Measurements from ENCODE around the gene DNAH12. TPM values are rescaled to one million over a fixed set of nuclear protein-coding genes. Genes with fewer than 3 reads are reported as not detected.

The DNAH12 gene
- total RNA-seq, 4 donors from 2014 or later, result 0.27 TPM; not detected in 3

- Histone ChIP-seq H3K4me1 (peaks cover 7 to 49% (median 26%) of the 10 kb centered on the region in 3 donors), H3K27me3 (no peaks in the 10 kb centered on the region), H3K27ac (peak overlapping the region; percentile 85 to 96 (median 92)), H3K4me3 (peak overlapping the region; percentile 93), H3K36me3 (peaks cover 0 to 19% of the 10 kb centered on the region in 2 donors), H3K9me3 (no peaks in the 10 kb centered on the region)
- TF ChIP-seq POLR2AphosphoS5 (IDR thresholded peaks at IDR 0.05) (no peak), EP300 (IDR thresholded peaks at IDR 0.05) (peak; percentile 33), POLR2A (IDR thresholded peaks at IDR 0.05) (no peak)
- TF ChIP-seq, protein P1, sequence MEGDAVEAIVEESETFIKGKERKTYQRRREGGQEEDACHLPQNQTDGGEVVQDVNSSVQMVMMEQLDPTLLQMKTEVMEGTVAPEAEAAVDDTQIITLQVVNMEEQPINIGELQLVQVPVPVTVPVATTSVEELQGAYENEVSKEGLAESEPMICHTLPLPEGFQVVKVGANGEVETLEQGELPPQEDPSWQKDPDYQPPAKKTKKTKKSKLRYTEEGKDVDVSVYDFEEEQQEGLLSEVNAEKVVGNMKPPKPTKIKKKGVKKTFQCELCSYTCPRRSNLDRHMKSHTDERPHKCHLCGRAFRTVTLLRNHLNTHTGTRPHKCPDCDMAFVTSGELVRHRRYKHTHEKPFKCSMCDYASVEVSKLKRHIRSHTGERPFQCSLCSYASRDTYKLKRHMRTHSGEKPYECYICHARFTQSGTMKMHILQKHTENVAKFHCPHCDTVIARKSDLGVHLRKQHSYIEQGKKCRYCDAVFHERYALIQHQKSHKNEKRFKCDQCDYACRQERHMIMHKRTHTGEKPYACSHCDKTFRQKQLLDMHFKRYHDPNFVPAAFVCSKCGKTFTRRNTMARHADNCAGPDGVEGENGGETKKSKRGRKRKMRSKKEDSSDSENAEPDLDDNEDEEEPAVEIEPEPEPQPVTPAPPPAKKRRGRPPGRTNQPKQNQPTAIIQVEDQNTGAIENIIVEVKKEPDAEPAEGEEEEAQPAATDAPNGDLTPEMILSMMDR (IDR thresholded peaks at IDR 0.05), result no peak
- 0% methylated on average over 5 of the region's 54 CpGs; no CpG with 5 or more reads in 1 of the 2 donors for WGBS, 2 donors (ENCODE audit: low coverage in 1 of 2)
- peak; percentile 42 for ATAC-seq
These were observed 12.4 kb upstream of the DNAH12 start for GRCh38 chr3:57556459-57557084.

DNA sequence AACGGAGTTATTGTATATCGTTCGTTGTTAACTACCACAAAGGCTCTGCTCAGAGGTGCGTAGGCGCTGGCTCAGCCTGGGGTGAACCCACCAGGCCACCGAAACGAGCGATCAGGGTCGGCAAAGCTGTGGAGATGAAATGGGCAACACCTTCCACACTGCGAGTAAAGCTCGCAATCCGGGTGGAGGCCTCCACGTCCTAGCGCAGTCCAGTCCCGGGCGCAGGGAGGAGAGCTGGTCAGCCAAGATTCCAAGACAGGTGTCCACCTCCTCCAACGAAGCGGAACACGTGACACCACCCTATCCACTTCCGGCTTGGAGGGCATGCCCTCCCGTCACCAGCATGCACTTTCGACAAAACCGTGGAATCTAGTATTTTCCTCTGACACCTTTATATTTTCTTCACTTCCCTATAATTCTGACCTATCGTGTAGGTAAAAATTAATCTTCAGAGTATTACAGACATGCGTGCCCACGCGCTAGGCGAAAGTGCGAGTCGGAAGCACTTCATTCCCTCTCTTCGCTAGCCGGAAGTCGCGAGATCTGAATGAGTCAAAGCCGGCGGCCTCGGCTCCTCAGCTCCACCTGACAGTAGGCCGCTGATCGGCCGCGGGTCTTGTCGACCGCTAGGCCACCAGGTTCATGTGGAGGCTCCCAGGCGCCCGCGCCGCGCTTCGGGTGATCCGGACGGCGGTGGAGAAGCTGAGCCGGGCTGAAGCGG is 11.8 kb upstream of the DNAH12 start, which contains the start of gene PDE12:
PDE12 (plus strand) TSS at position 537 of the 721 bp plus-strand sequence; CDS start at position 643, 106 bp downstream.
- peak within 1 kb of the TSS; percentile 93 for H3K4me3 ChIP-seq
- 0 to 1% methylated on average over 13 to 21 of the region's 54 CpGs for WGBS, 2 donors (ENCODE audit: low coverage in 1 of 2)
- peaks cover 7 to 49% (median 26%) of the 10 kb centered on the region in 3 donors for H3K4me1 ChIP-seq
- ATAC-seq, result peak; percentile 94
- no peaks in the 10 kb centered on the region for H3K9me3 ChIP-seq
- H3K36me3 ChIP-seq, result peaks cover 0 to 19% of the 10 kb centered on the region in 2 donors
- peak; percentile 91 for TF ChIP-seq POLR2AphosphoS5 (IDR thresholded peaks at IDR 0.05)
- TF ChIP-seq, protein P1 (IDR thresholded peaks at IDR 0.05), result peak in 2 of 4 experiments; percentile 18 to 20
- TF ChIP-seq POLR2A (IDR thresholded peaks at IDR 0.05), result peak; percentile 75 to 77
- TF ChIP-seq EP300 (IDR thresholded peaks at IDR 0.05), result no peak
- no peaks in the 10 kb centered on the region for H3K27me3 ChIP-seq
- peak within 1 kb of the TSS; percentile 85 to 96 (median 92) for H3K27ac ChIP-seq

DNA sequence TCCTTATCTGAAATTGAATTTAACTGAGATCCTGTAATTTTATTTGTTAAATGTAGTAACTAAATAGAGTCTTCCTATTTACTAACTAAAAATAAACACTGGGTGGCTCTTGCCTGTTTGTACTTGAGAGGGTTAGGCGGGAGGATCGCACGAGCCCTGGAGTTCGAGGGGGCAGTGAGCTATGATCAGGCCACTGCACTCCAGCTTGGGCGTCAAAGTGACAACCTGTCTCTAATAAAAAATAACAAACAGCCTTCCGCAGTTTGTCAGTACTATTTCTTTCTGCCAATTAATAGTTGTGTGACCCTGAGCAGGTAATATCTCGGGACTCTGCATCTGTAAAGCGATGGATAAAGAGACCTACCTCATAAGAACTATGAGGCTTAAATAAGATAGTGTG is 11.2 kb upstream of the DNAH12 start:
- Histone ChIP-seq H3K4me1 (peaks cover 7 to 45% (median 26%) of the 10 kb centered on the region in 3 donors), H3K36me3 (peaks cover 0 to 14% of the 10 kb centered on the region in 2 donors), H3K27ac (peak overlapping the region; percentile 85 to 96 (median 92)), H3K4me3 (peak overlapping the region; percentile 93), H3K9me3 (no peaks in the 10 kb centered on the region), H3K27me3 (no peaks in the 10 kb centered on the region)
- 30 to 43% methylated on average over 8 of the region's 8 CpGs for WGBS, 2 donors (ENCODE audit: low coverage in 1 of 2)
- TF ChIP-seq POLR2AphosphoS5 (IDR thresholded peaks at IDR 0.05) (no peak), EP300 (IDR thresholded peaks at IDR 0.05) (no peak), POLR2A (IDR thresholded peaks at IDR 0.05) (no peak)
- TF ChIP-seq, protein P1 (IDR thresholded peaks at IDR 0.05), result no peak
- no peak for ATAC-seq

DNA sequence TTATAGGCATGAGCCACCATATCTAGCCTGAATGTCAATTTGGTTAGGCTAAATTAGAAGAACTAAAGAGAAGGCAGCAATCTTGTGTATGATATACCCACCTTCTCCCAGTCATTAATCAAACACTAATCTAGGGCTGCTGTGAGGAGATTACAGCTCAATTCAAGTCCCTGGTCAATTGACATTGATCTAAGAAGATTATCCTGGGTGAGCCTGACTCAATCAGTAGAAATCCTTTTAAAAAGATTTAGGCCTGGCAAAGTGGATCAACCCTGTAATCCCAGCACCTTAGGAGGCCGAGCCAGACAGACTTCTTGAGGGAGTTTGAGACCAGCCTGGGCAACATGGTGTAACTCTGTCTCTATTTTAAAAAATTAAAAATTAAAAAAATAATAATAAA is 2.5 kb upstream of the DNAH12 start:
- H3K9me3 ChIP-seq, result no peaks in the 10 kb centered on the region
- H3K4me3 ChIP-seq, result no peak overlapping the region
- H3K4me1 ChIP-seq, result peaks cover 0 to 12% (median 2%) of the 10 kb centered on the region in 3 donors
- ATAC-seq, result no peak
- peaks cover 14% of the 10 kb centered on the region for H3K27me3 ChIP-seq
- 89 to 100% methylated on average over 1 of the region's 1 CpG for WGBS, 2 donors (ENCODE audit: low coverage in 1 of 2)
- TF ChIP-seq EP300 (IDR thresholded peaks at IDR 0.05), result no peak
- no peak for TF ChIP-seq POLR2AphosphoS5 (IDR thresholded peaks at IDR 0.05)
- no peak for TF ChIP-seq POLR2A (IDR thresholded peaks at IDR 0.05)
- TF ChIP-seq, protein P1 (IDR thresholded peaks at IDR 0.05), result no peak
- no peak overlapping the region for H3K27ac ChIP-seq
- no peaks in the 10 kb centered on the region for H3K36me3 ChIP-seq

Data from gastroesophageal sphincter (tissue), 4 donors.